Glomerular visceral epithelial cell (primary cell): ENCODE measurements around the gene GMCL2.
"Not testable (repeated sequence)": the region's sequence is repeated elsewhere in the genome, so short reads cannot be mapped to it uniquely, and the experiment has no call there.

Source experiments
- DNase-seq: peaks from one replicate; pipeline ENCODE4 v3.0.0-alpha.2; 2016; ENCODE audit errors: extremely low spot score

Gene GMCL2

GRCh38 chr5:178206166-178207101 is 19.3 kb upstream of the GMCL2 start:
- DNase-seq, result no peak

- no peak for DNase-seq
Measured at GRCh38 chr5:178205749-178206047, 18.5 kb upstream of the GMCL2 start.

- DNase-seq, result peak; percentile 80
Measured at GRCh38 chr5:178204935-178205748, 18.0 kb upstream of the GMCL2 start.

GRCh38 chr5:178204182-178204934 is 17.2 kb upstream of the GMCL2 start, which contains the start of gene HNRNPAB:
TSS of gene HNRNPAB (plus strand) at chr5:178204533. CDS start at chr5:178204838, 305 bp downstream.
- DNase-seq, result peak; percentile 98

- no peak for DNase-seq
Measured at GRCh38 chr5:178203670-178204181, 16.6 kb upstream of the GMCL2 start.

GRCh38 chr5:178202541-178202940 is 15.4 kb upstream of the GMCL2 start:
- no peak for DNase-seq

GRCh38 chr5:178201927-178202235 is 14.7 kb upstream of the GMCL2 start:
- DNase-seq, result no peak

- DNase-seq, result no peak
Measured at GRCh38 chr5:178201221-178201926, 14.2 kb upstream of the GMCL2 start.

- DNase-seq, result no peak
Measured at GRCh38 chr5:178199581-178200434, 12.6 kb upstream of the GMCL2 start.

- DNase-seq, result no peak
Measured at GRCh38 chr5:178198706-178199105, 11.5 kb upstream of the GMCL2 start.

GRCh38 chr5:178198151-178198550 is 11.0 kb upstream of the GMCL2 start:
- DNase-seq, result not testable (repeated sequence)

GRCh38 chr5:178196986-178197385 is 9.8 kb upstream of the GMCL2 start:
- DNase-seq, result no peak

GRCh38 chr5:178196281-178196812 is 9.2 kb upstream of the GMCL2 start:
- no peak for DNase-seq

- no peak for DNase-seq
Measured at GRCh38 chr5:178194026-178194425, 6.9 kb upstream of the GMCL2 start.

- DNase-seq, result no peak
Measured at GRCh38 chr5:178193251-178193809, 6.2 kb upstream of the GMCL2 start.

- no peak for DNase-seq
Measured at GRCh38 chr5:178192787-178193186, 5.6 kb upstream of the GMCL2 start.

GRCh38 chr5:178192244-178192643 is 5.1 kb upstream of the GMCL2 start:
- DNase-seq, result no peak

- no peak for DNase-seq
Measured at GRCh38 chr5:178191661-178192060, 4.5 kb upstream of the GMCL2 start.

- no peak for DNase-seq
Measured at GRCh38 chr5:178189433-178189832, 2.3 kb upstream of the GMCL2 start.

- no peak for DNase-seq
Measured at GRCh38 chr5:178186427-178186826, 744 bp downstream of the GMCL2 start.
